Measurements from ENCODE around the gene CCL17.

The CCL17 gene

GRCh38 chr16:57384248-57385070 lies 20.1 kb upstream of the CCL17 start:
- peaks cover 0 to 74% (median 43%) of the 10 kb centered on the region in 4 donors for H3K4me1 ChIP-seq
- H3K27me3 ChIP-seq: no peaks in the 10 kb centered on the region
- no peak overlapping the region for H3K4me3 ChIP-seq
- TF ChIP-seq CTCF (IDR thresholded peaks at IDR 0.05): no peak
- H3K36me3 ChIP-seq: peaks cover 22 to 40% (median 37%) of the 10 kb centered on the region in 3 donors
- peak overlapping the region; percentile 49 to 52 for H3K27ac ChIP-seq
- DNase-seq: no peak
- no peaks in the 10 kb centered on the region for H3K9me3 ChIP-seq
- intact Hi-C loops (cut with DNase I; ENCODE audit: low total_unique reads): no loop called here

GRCh38 chr16:57385083-57385482 lies 19.5 kb upstream of the CCL17 start:
- peaks cover 0 to 68% (median 40%) of the 10 kb centered on the region in 4 donors for H3K4me1 ChIP-seq
- no peak overlapping the region for H3K4me3 ChIP-seq
- H3K36me3 ChIP-seq: peaks cover 16 to 34% (median 30%) of the 10 kb centered on the region in 3 donors
- no peak for TF ChIP-seq CTCF (IDR thresholded peaks at IDR 0.05)
- H3K27ac ChIP-seq: peak overlapping the region in 1 of 2 donors; percentile 52
- no peaks in the 10 kb centered on the region for H3K27me3 ChIP-seq
- DNase-seq: no peak
- intact Hi-C loops (cut with DNase I; ENCODE audit: low total_unique reads): no loop called here
- H3K9me3 ChIP-seq: no peaks in the 10 kb centered on the region

GRCh38 chr16:57386381-57386951 lies 18.1 kb upstream of the CCL17 start:
- H3K27ac ChIP-seq: peak overlapping the region; percentile 42 to 43

GRCh38 chr16:57387598-57388354 lies 16.8 kb upstream of the CCL17 start:
- H3K36me3 ChIP-seq: peaks cover 3 to 9% (median 7%) of the 10 kb centered on the region in 3 donors
- H3K4me3 ChIP-seq: no peak overlapping the region
- DNase-seq: no peak
- no peaks in the 10 kb centered on the region for H3K27me3 ChIP-seq
- no peak for TF ChIP-seq CTCF (IDR thresholded peaks at IDR 0.05)
- H3K4me1 ChIP-seq: peaks cover 0 to 47% (median 32%) of the 10 kb centered on the region in 4 donors
- no peak overlapping the region for H3K27ac ChIP-seq
- intact Hi-C loops (cut with DNase I; ENCODE audit: low total_unique reads): no loop called here
- no peaks in the 10 kb centered on the region for H3K9me3 ChIP-seq

More at GRCh38 chr16:57386381-57386951, 18.1 kb upstream of the CCL17 start:
- no peak overlapping the region for H3K4me3 ChIP-seq
- no peaks in the 10 kb centered on the region for H3K27me3 ChIP-seq
- H3K4me1 ChIP-seq: peaks cover 0 to 60% (median 35%) of the 10 kb centered on the region in 4 donors
- TF ChIP-seq CTCF (IDR thresholded peaks at IDR 0.05): no peak
- intact Hi-C loops (cut with DNase I; ENCODE audit: low total_unique reads): no loop called here
- H3K36me3 ChIP-seq: peaks cover 14 to 22% (median 20%) of the 10 kb centered on the region in 3 donors
- no peak for DNase-seq
- H3K9me3 ChIP-seq: no peaks in the 10 kb centered on the region

- no peak for DNase-seq
- no peak overlapping the region for H3K4me3 ChIP-seq
These were observed 16.0 kb upstream of the CCL17 start for GRCh38 chr16:57388359-57389086.

More at GRCh38 chr16:57388359-57389086, 16.0 kb upstream of the CCL17 start:
- intact Hi-C loops (cut with DNase I; ENCODE audit: low total_unique reads): no loop called here
- peaks cover 0 to 1% (median 0%) of the 10 kb centered on the region in 3 donors for H3K36me3 ChIP-seq
- no peak overlapping the region for H3K27ac ChIP-seq
- H3K9me3 ChIP-seq: no peaks in the 10 kb centered on the region
- H3K27me3 ChIP-seq: no peaks in the 10 kb centered on the region
- H3K4me1 ChIP-seq: peaks cover 0 to 41% (median 29%) of the 10 kb centered on the region in 4 donors
- TF ChIP-seq CTCF (IDR thresholded peaks at IDR 0.05): no peak
